Endothelial cell of umbilical vein (primary cell): ENCODE measurements around the gene MN1. TPM values are rescaled to one million over a fixed set of nuclear protein-coding genes. Genes with fewer than 3 reads are reported as not detected.

Experiments
- BruUV-seq: library from RNA; stranded (reverse); fragments of 400-500 nt; replicated peaks from 2 replicates; lab custom pipeline; 2021; lab: Mats Ljungman, UMichigan
- CTCF ChIA-PET: fragments of 300-600, 350-600 bp; sonication (Branson Sonifier 250); formaldehyde crosslinking; loops from one replicate; lab custom pipeline; 2021; ENCODE audit warnings: antibody characterized with exemption, inconsistent platforms; lab: Charles Lee
- POLR2A ChIA-PET: fragments of 300-600, 350-600 bp; sonication (Branson Sonifier 250); formaldehyde crosslinking; loops from one replicate; lab custom pipeline; 2021; ENCODE audit warnings: antibody characterized with exemption, inconsistent platforms; lab: Charles Lee
- DNase-seq: peaks from one replicate; pipeline ENCODE4 v3.0.0-alpha.2; 2011; ENCODE audit warnings: low read depth, low spot score
- FAIRE-seq: peaks from 2 replicates; lab custom pipeline; 2011; peaks lifted over from hg19 to GRCh38; lab: Jason Lieb, UNC
- H2AFZ ChIP-seq: 2 replicates; pipeline ENCODE4 v1.6.0; 2012; ENCODE audit warnings: low read depth, low read length, control low read depth, inconsistent platforms
- H3K27ac ChIP-seq: 2 replicates; pipeline ENCODE4 v1.5.1; 2011; ENCODE audit warnings: low read depth, mild to moderate bottlenecking, control low read depth, low read length, moderate library complexity; ENCODE audit not compliant: insufficient read depth
- H3K27me3 ChIP-seq, 2 experiments: 2 replicates each; pipeline versions ENCODE4 v1.6.0 to v1.6.1; 2011; ENCODE audit warnings: low read length in 2 of 2, mixed read lengths in 1 of 2; ENCODE audit not compliant: control insufficient read depth in 2 of 2, insufficient read depth in 2 of 2
- H3K36me3 ChIP-seq, 2 experiments: 2 replicates in 1 of 2; 3 replicates in 1 of 2; pipeline ENCODE4 v1.5.1; 2011; ENCODE audit warnings: low read length in 2 of 2, mild to moderate bottlenecking in 1 of 2, moderate library complexity in 1 of 2; ENCODE audit not compliant: control insufficient read depth in 2 of 2, insufficient read depth in 2 of 2; ENCODE audit errors: extremely low read depth in 1 of 2
- H3K4me1 ChIP-seq: 3 replicates; pipeline ENCODE4 v1.5.1; 2011; ENCODE audit warnings: mild to moderate bottlenecking, low read length; ENCODE audit not compliant: control insufficient read depth, insufficient read depth; ENCODE audit errors: extremely low read depth
- H3K4me2 ChIP-seq: 2 replicates; pipeline ENCODE4 v1.6.1; 2011; ENCODE audit warnings: low read length, control low read depth, mixed read lengths; ENCODE audit not compliant: insufficient read depth
- H3K4me3 ChIP-seq, 3 experiments: fragments of 200-600 bp in 1 of 3; sonication (generic), shearing (Covaris generic) in 1 of 3; replicated peaks in 1 of 3; 2 replicates each; pipeline ENCODE4 v1.5.1; 2011 to 2016; ENCODE audit warnings: control low read depth in 3 of 3, low read length in 3 of 3, mild to moderate bottlenecking in 2 of 3, inconsistent platforms in 1 of 3, low read depth in 1 of 3, moderate library complexity in 1 of 3; ENCODE audit not compliant: insufficient read depth in 1 of 3
- H3K79me2 ChIP-seq: 2 replicates; pipeline ENCODE4 v1.6.0; 2012; ENCODE audit warnings: low read length, inconsistent platforms; ENCODE audit not compliant: control insufficient read depth, insufficient read depth
- H3K9ac ChIP-seq: replicated peaks from 2 replicates; pipeline ENCODE3; 2011; ENCODE audit warnings: low read length, control low read depth; ENCODE audit not compliant: insufficient read depth; ENCODE audit errors: extremely low read depth
- H3K9me1 ChIP-seq: replicated peaks from 3 replicates; pipeline ENCODE4 v1.6.0; 2011; ENCODE audit warnings: mild to moderate bottlenecking, low read length; ENCODE audit not compliant: control insufficient read depth, insufficient read depth; ENCODE audit errors: extremely low read depth
- H3K9me3 ChIP-seq: replicated peaks from 2 replicates; pipeline ENCODE4 v1.5.1; 2012; ENCODE audit warnings: low read length, inconsistent platforms; ENCODE audit not compliant: control insufficient read depth, insufficient read depth
- H4K20me1 ChIP-seq: replicated peaks from 2 replicates; pipeline ENCODE3; 2011; ENCODE audit warnings: mild to moderate bottlenecking, low read length; ENCODE audit not compliant: control insufficient read depth, insufficient read depth; ENCODE audit errors: extremely low read depth
- EZH2 ChIP-seq: IDR thresholded peaks from 2 replicates; pipeline ENCODE4 v1.6.1; 2012; ENCODE audit warnings: borderline replicate concordance, low read depth, mild to moderate bottlenecking, moderate library complexity, low read length, inconsistent platforms; ENCODE audit not compliant: severe bottlenecking
- FOS ChIP-seq: IDR thresholded peaks from 2 replicates; pipeline ENCODE4 v1.6.1; 2011; ENCODE audit warnings: mild to moderate bottlenecking, low read length, moderate library complexity, borderline replicate concordance; ENCODE audit not compliant: insufficient read depth
- GATA2 ChIP-seq: IDR thresholded peaks from 2 replicates; pipeline ENCODE4 v1.7.0; 2011; ENCODE audit warnings: low read depth, mild to moderate bottlenecking, moderate library complexity, mixed read lengths, low read length; ENCODE audit not compliant: insufficient read length, insufficient read depth
- JUN ChIP-seq: IDR thresholded peaks from 2 replicates; pipeline ENCODE4 v1.6.1; 2011; ENCODE audit warnings: borderline replicate concordance, low read depth; ENCODE audit not compliant: insufficient read length, insufficient read depth
- MAX ChIP-seq: IDR thresholded peaks from 2 replicates; pipeline ENCODE4 v1.6.1; 2011; ENCODE audit not compliant: insufficient read depth, insufficient read length
- MYC ChIP-seq: IDR thresholded peaks from one replicate; pipeline ENCODE4 v1.6.1; 2011; ENCODE audit warnings: mild to moderate bottlenecking, low read depth, low read length
- POLR2A ChIP-seq: IDR thresholded peaks from 2 replicates; pipeline ENCODE4 v1.6.1; 2012; ENCODE audit warnings: low read depth, mild to moderate bottlenecking, control low read depth, low read length
- POLR2AphosphoS5 ChIP-seq: IDR thresholded peaks from 2 replicates; pipeline ENCODE4 v1.6.1; 2012; ENCODE audit warnings: low read depth, mild to moderate bottlenecking, control low read depth, low read length, moderate library complexity; ENCODE audit not compliant: insufficient read depth
- dilution Hi-C: fragments of 300-500 bp; cut with MboI; formaldehyde crosslinking; loops from one replicate; pipeline ENCODE4 v1.15.0; 2019; ENCODE audit warnings: low sequenced_read_pairs; ENCODE audit not compliant: extremely low pct_ligation_motif_present
- intact Hi-C: fragments of 100-400 bp; cut with micrococcal nuclease; formaldehyde crosslinking; loops from one replicate; pipeline ENCODE4 v1.10.0; 2022
- polyA plus RNA-seq, 4 experiments: library from polyadenylated mRNA; depleted of rRNA in 3 of 4; stranded (reverse) in 3 of 4; unstranded in 1 of 4; fragments of >200 nt; gene quantifications; 2 replicates each; pipeline versions ENCODE4 v1.2.1 to v1.2.3, GENCODE V29; 2011 to 2012; ENCODE audit warnings: missing spikeins in 1 of 4
- total RNA-seq: library from RNA; stranded (reverse); gene quantifications from 2 replicates; pipeline ENCODE4 v1.2.3, GENCODE V29; 2021
- TF ChIP-seq, protein P1 (sequence below), 2 donors: IDR thresholded peaks; 1 replicate in 1 of 2; 2 replicates in 1 of 2; pipeline ENCODE4 v1.5.1; 2011; ENCODE audit warnings: low read length in 2 of 2, mild to moderate bottlenecking in 2 of 2, moderate library complexity in 2 of 2, control low read depth in 1 of 2, inconsistent platforms in 1 of 2, low read depth in 1 of 2; ENCODE audit not compliant: insufficient read depth in 1 of 2; ENCODE audit errors: extremely low read depth in 1 of 2

MN1 gene
- total and polyA plus RNA-seq, 2 donors (not counting 3 experiments of a cell fraction or from before 2014, with no cell fraction given): 3.8 to 5.2 TPM

DNA sequence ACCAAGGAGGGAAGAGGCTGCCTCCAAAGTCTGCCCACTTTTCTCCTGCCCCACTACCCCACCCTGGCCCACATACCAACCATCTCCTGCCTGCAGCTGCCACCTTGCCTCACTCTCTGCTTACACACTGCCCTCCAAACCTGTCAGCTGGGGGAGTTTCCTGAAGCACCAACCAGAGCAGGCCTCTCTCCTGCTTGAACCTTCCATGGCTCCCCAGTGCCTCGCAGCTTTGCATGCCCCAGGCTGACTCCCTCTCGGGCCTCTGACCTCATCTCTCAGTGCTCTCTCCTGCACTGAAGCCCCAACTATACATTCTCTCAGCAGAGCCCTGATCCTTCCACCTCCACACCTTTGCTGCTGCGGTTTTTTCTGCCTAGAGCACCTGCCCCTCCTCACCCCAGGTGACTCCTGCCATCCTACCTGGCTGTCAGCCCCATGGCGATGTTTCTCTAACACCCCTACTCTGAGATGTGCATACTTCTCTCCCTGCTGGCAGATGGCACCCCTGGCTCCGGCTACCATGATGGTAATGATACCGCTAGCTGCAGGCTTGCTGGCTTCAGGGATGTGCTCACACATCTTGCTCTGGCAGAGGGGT lies 43.5 kb downstream of the MN1 start:
- Histone ChIP-seq H3K4me2 (no peak overlapping the region), H3K79me2 (no peaks in the 10 kb centered on the region), H3K4me1 (no peaks in the 10 kb centered on the region), H3K36me3 (no peaks in the 10 kb centered on the region), H2AFZ (no peak overlapping the region), H3K9ac (no peak overlapping the region), H3K4me3 (no peak overlapping the region), H3K9me1 (no peaks in the 10 kb centered on the region), H3K27me3 (no peaks in the 10 kb centered on the region), H3K27ac (no peak overlapping the region), H3K9me3 (no peaks in the 10 kb centered on the region), H4K20me1 (no peaks in the 10 kb centered on the region)
- POLR2A ChIA-PET: no interaction called here
- DNase-seq (no peak), FAIRE-seq (no peak)
- CTCF ChIA-PET: no interaction called here
- dilution Hi-C loops: no loop called here
- no peak for TF ChIP-seq MAX
- TF ChIP-seq EZH2: no peak
- TF ChIP-seq JUN: no peak
- TF ChIP-seq POLR2AphosphoS5: no peak
- TF ChIP-seq, protein P1, sequence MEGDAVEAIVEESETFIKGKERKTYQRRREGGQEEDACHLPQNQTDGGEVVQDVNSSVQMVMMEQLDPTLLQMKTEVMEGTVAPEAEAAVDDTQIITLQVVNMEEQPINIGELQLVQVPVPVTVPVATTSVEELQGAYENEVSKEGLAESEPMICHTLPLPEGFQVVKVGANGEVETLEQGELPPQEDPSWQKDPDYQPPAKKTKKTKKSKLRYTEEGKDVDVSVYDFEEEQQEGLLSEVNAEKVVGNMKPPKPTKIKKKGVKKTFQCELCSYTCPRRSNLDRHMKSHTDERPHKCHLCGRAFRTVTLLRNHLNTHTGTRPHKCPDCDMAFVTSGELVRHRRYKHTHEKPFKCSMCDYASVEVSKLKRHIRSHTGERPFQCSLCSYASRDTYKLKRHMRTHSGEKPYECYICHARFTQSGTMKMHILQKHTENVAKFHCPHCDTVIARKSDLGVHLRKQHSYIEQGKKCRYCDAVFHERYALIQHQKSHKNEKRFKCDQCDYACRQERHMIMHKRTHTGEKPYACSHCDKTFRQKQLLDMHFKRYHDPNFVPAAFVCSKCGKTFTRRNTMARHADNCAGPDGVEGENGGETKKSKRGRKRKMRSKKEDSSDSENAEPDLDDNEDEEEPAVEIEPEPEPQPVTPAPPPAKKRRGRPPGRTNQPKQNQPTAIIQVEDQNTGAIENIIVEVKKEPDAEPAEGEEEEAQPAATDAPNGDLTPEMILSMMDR (IDR thresholded peaks at IDR 0.05; ENCODE audit: extremely low read depth in 1 of 2, insufficient read depth in 1 of 2, low read depth in 1 of 2, low read length in 2 of 2): no peak
- TF ChIP-seq MYC: no peak
- TF ChIP-seq FOS: no peak
- no peak for TF ChIP-seq GATA2
- no peak for TF ChIP-seq POLR2A
- BruUV-seq: no TSS peak
- intact Hi-C loops: no loop called here
